HCT116 (cell line): ENCODE data around the gene CDH22. TPM values are rescaled to one million over a fixed set of nuclear protein-coding genes. Genes with fewer than 3 reads are reported as not detected.

ENCODE experiments used
- ATAC-seq: fragments of 200-7000 bp; cut with Tn5 transposase; 2 replicates; pipeline ENCODE4 v1.9.1; 2020; ENCODE audit warnings: mild to moderate bottlenecking, moderate library complexity
- BruUV-seq: library from RNA; stranded (reverse); fragments of 400-500 nt; replicated peaks from 2 replicates; lab custom pipeline; 2021; lab: Mats Ljungman, UMichigan
- CTCF ChIA-PET: fragments of 300-600 bp; sonication (Branson Sonifier 250); formaldehyde crosslinking; loops from one replicate; lab custom pipeline; 2021; ENCODE audit warnings: antibody characterized with exemption; lab: Charles Lee
- POLR2A ChIA-PET: fragments of 300-600, 350-600 bp; sonication (Branson Sonifier 250); formaldehyde crosslinking; loops from one replicate; lab custom pipeline; 2021; ENCODE audit warnings: antibody characterized with exemption; lab: Charles Lee
- RAD21 ChIA-PET, 2 experiments: fragments of 300-600 bp; sonication (Branson Sonifier 250); formaldehyde crosslinking; loops; one replicate each; lab custom pipeline; 2023; ENCODE audit warnings: low total read pairs in 2 of 2; ENCODE audit not compliant: uncharacterized antibody in 2 of 2, unreplicated experiment in 2 of 2, low non-redundant PET in 1 of 2; lab: Charles Lee
- DNase-seq: peaks from one replicate; pipeline ENCODE4 v3.0.0-alpha.2; 2010; ENCODE audit warnings: low read depth, low spot score
- H2AFZ ChIP-seq: fragments of 200-600 bp; shearing (Covaris generic), sonication (generic); 2 replicates; pipeline ENCODE4 v1.6.1; 2017; ENCODE audit warnings: low read depth, mixed run types, mixed read lengths, antibody characterized with exemption, low read length; ENCODE audit not compliant: poor library complexity, severe bottlenecking
- H3K27ac ChIP-seq: 2 replicates; pipeline ENCODE4 v1.5.1; 2012; ENCODE audit warnings: low read depth, low read length
- H3K27me3 ChIP-seq: fragments of 200-600 bp; sonication (generic); 2 replicates; pipeline ENCODE4 v1.6.1; 2016; ENCODE audit warnings: mixed run types, low read length, mixed read lengths; ENCODE audit not compliant: insufficient read depth
- H3K36me3 ChIP-seq, 2 experiments: fragments of 200-500 bp in 1 of 2; fragments of 200-600 bp in 1 of 2; sonication (Bioruptor generic) in 1 of 2; sonication (generic) in 1 of 2; 2 replicates each; pipeline versions ENCODE4 v1.5.1 to v1.6.1; 2014 to 2016; ENCODE audit warnings: low read length in 2 of 2, inconsistent platforms in 1 of 2, mixed read lengths in 1 of 2, mixed run types in 1 of 2; ENCODE audit not compliant: insufficient read depth in 2 of 2, control insufficient read depth in 1 of 2
- H3K4me1 ChIP-seq, 2 experiments: fragments of 200-600 bp in 1 of 2; sonication (generic) in 1 of 2; 2 replicates each; pipeline versions ENCODE4 v1.5.1 to v1.6.1; 2012 to 2017; ENCODE audit warnings: low read length in 2 of 2, inconsistent platforms in 1 of 2, mild to moderate bottlenecking in 1 of 2, mixed read lengths in 1 of 2, mixed run types in 1 of 2, moderate library complexity in 1 of 2; ENCODE audit not compliant: insufficient read depth in 2 of 2, control insufficient read depth in 1 of 2
- H3K4me2 ChIP-seq: fragments of 200-600 bp; sonication (generic); 2 replicates; pipeline ENCODE4 v1.6.1; 2017; ENCODE audit warnings: mixed run types, low read length, mixed read lengths
- H3K4me3 ChIP-seq, 2 experiments: fragments of 200-600 bp in 1 of 2; sonication (generic) in 1 of 2; replicated peaks in 1 of 2; 2 replicates each; pipeline ENCODE4 v1.5.1; 2011 to 2016; ENCODE audit warnings: low read length in 2 of 2, control low read depth in 1 of 2, low read depth in 1 of 2, mild to moderate bottlenecking in 1 of 2, mixed read lengths in 1 of 2, mixed run types in 1 of 2
- H3K79me2 ChIP-seq: fragments of 200-600 bp; sonication (generic); 2 replicates; pipeline ENCODE4 v1.6.1; 2017; ENCODE audit warnings: mild to moderate bottlenecking, mixed run types, low read length, moderate library complexity, mixed read lengths; ENCODE audit not compliant: insufficient read depth
- H3K9ac ChIP-seq: fragments of 200-600 bp; sonication (generic); 2 replicates; pipeline ENCODE4 v1.6.1; 2016; ENCODE audit warnings: low read length, mixed read lengths
- H3K9me2 ChIP-seq: fragments of 200-600 bp; sonication (generic), shearing (Covaris generic); 2 replicates; pipeline ENCODE4 v1.6.1; 2017; ENCODE audit warnings: mixed run types, mild to moderate bottlenecking, moderate library complexity; ENCODE audit not compliant: insufficient read depth
- H3K9me3 ChIP-seq, 2 experiments: fragments of 200-500 bp in 1 of 2; fragments of 200-600 bp in 1 of 2; sonication (Bioruptor generic) in 1 of 2; sonication (generic) in 1 of 2; 2 replicates each; pipeline ENCODE4 v1.6.1; 2014 to 2017; ENCODE audit warnings: low read length in 2 of 2, mixed read lengths in 2 of 2, inconsistent platforms in 1 of 2, low read depth in 1 of 2, mild to moderate bottlenecking in 1 of 2, mixed run types in 1 of 2, moderate library complexity in 1 of 2; ENCODE audit not compliant: control insufficient read depth in 1 of 2, insufficient read depth in 1 of 2
- H4K20me1 ChIP-seq: fragments of 200-600 bp; sonication (generic), shearing (Covaris generic); 2 replicates; pipeline ENCODE4 v1.6.1; 2017; ENCODE audit warnings: mixed run types, mild to moderate bottlenecking, moderate library complexity; ENCODE audit not compliant: insufficient read depth
- CEBPB ChIP-seq: IDR thresholded peaks from 2 replicates; pipeline ENCODE4 v1.6.1; 2012; ENCODE audit warnings: low read depth
- EGR1 ChIP-seq: IDR thresholded peaks from 2 replicates; pipeline ENCODE4 v1.6.1; 2012; ENCODE audit warnings: low read depth
- EZH2 ChIP-seq: fragments of 200-600 bp; sonication (generic); IDR thresholded peaks from 2 replicates; pipeline ENCODE4 v1.6.1; 2017; ENCODE audit warnings: antibody characterized with exemption, mixed run types
- FOSL1 ChIP-seq: IDR thresholded peaks from 2 replicates; pipeline ENCODE4 v1.6.1; 2012; ENCODE audit warnings: low read depth
- JUND ChIP-seq: IDR thresholded peaks from 2 replicates; pipeline ENCODE4 v1.6.1; 2012
- POLR2A ChIP-seq: IDR thresholded peaks from 2 replicates; pipeline ENCODE4 v1.7.0; 2011; ENCODE audit warnings: borderline replicate concordance; ENCODE audit not compliant: insufficient read depth, insufficient read length; ENCODE audit errors: extremely low read depth
- RAD21 ChIP-seq: IDR thresholded peaks from 2 replicates; pipeline ENCODE4 v1.6.1; 2012; ENCODE audit warnings: low read depth, mild to moderate bottlenecking
- TCF7L2 ChIP-seq: IDR thresholded peaks from 2 replicates; pipeline ENCODE4 v1.7.0; 2011; ENCODE audit warnings: borderline replicate concordance, inconsistent platforms; ENCODE audit not compliant: insufficient read depth, insufficient read length; ENCODE audit errors: extremely low read depth
- YY1 ChIP-seq: IDR thresholded peaks from 2 replicates; pipeline ENCODE4 v1.6.1; 2011; ENCODE audit warnings: low read length, low read depth, moderate library complexity, mild to moderate bottlenecking; ENCODE audit not compliant: insufficient replicate concordance; ENCODE audit errors: extremely low read depth
- ZFX ChIP-seq: fragments of 450-650 bp; IDR thresholded peaks from 2 replicates; pipeline ENCODE4 v1.6.1; 2017
- intact Hi-C: fragments of 100-400 bp; cut with micrococcal nuclease; formaldehyde crosslinking; loops from 2 replicates; pipeline ENCODE4 v1.10.0; 2022
- total RNA-seq: library from RNA; stranded (reverse); gene quantifications from one replicate; pipeline ENCODE4 v1.2.1, GENCODE V29; 2021; ENCODE audit not compliant: unreplicated experiment
- TF ChIP-seq, protein P1 (sequence below), 3 experiments: fragments of 200-600 bp in 1 of 3; sonication (generic) in 1 of 3; IDR thresholded peaks in 2 of 3; conservative IDR thresholded peaks in 1 of 3; 2 replicates each; pipeline ENCODE4 v1.5.1; 2012 to 2017; ENCODE audit warnings: low read depth in 2 of 3, low read length in 2 of 3, antibody characterized with exemption in 1 of 3, borderline replicate concordance in 1 of 3, control low read depth in 1 of 3, mild to moderate bottlenecking in 1 of 3, mixed read lengths in 1 of 3, mixed run types in 1 of 3, moderate library complexity in 1 of 3; ENCODE audit not compliant: insufficient read depth in 1 of 3
- TF ChIP-seq, protein P2 (sequence below): IDR thresholded peaks from 2 replicates; pipeline ENCODE4 v1.6.1; 2011; ENCODE audit warnings: mild to moderate bottlenecking, low read length, moderate library complexity; ENCODE audit not compliant: insufficient replicate concordance; ENCODE audit errors: extremely low read depth
- TF ChIP-seq, protein P3 (sequence below): IDR thresholded peaks from 2 replicates; pipeline ENCODE4 v1.6.1; 2012
- TF ChIP-seq, protein P4 (sequence below): IDR thresholded peaks from 2 replicates; pipeline ENCODE4 v1.6.1; 2012; ENCODE audit warnings: low read depth
- TF ChIP-seq, protein P5 (sequence below): IDR thresholded peaks from 2 replicates; pipeline ENCODE4 v1.6.1; 2012

Gene CDH22
- total RNA-seq, 1 experiment from 2014 or later = 1.8 TPM

DNA sequence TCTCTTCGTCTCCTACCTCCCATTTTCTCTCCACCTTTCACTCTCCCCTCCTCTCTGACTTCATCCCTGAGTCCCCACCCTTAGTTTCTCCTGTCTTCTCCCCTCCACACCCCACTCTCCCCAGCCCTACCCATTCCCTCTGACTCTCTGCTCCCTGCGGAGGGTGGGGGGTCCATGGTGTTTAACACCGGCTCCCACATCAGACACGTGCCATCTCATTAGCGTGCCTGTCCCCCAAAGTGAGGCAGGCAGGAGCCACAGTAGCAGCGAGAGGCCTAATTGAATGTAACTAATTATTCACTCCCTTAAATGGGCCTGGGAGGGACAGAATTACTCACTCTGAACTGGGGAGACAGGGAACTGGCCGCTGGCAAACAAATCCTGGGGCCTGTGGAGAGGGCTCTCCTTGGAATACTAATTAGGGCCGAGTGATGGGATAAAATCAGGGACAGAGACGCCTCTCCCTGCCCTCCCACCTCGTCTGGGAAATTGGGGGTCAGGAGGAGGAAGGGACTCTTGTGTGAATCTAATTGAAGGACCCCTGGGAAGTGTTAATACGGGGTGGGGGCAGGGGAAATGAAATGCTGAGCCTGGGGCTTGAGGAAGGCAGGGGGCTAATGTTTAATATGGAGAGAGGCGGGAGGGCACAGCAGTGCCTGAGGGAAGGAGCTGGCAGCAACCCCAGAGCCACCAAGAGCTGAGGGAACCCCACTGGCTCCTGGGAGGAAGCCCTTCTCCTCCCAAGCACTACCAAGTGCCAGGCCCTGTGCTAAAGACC is 172.3 kb downstream of the CDH22 start:
- TF ChIP-seq YY1 = no peak
- TF ChIP-seq CEBPB = no peak
- TF ChIP-seq FOSL1 = no peak
- no peak for TF ChIP-seq TCF7L2
- TF ChIP-seq, protein P1, sequence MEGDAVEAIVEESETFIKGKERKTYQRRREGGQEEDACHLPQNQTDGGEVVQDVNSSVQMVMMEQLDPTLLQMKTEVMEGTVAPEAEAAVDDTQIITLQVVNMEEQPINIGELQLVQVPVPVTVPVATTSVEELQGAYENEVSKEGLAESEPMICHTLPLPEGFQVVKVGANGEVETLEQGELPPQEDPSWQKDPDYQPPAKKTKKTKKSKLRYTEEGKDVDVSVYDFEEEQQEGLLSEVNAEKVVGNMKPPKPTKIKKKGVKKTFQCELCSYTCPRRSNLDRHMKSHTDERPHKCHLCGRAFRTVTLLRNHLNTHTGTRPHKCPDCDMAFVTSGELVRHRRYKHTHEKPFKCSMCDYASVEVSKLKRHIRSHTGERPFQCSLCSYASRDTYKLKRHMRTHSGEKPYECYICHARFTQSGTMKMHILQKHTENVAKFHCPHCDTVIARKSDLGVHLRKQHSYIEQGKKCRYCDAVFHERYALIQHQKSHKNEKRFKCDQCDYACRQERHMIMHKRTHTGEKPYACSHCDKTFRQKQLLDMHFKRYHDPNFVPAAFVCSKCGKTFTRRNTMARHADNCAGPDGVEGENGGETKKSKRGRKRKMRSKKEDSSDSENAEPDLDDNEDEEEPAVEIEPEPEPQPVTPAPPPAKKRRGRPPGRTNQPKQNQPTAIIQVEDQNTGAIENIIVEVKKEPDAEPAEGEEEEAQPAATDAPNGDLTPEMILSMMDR (IDR thresholded peaks at IDR 0.05 in 2 of 3, conservative IDR thresholded peaks at IDR 0.05 in 1 of 3; ENCODE audit: borderline replicate concordance in 1 of 3, insufficient read depth in 1 of 3, low read depth in 2 of 3, low read length in 2 of 3) = no peak
- no peak for TF ChIP-seq EZH2
- TF ChIP-seq, protein P2, sequence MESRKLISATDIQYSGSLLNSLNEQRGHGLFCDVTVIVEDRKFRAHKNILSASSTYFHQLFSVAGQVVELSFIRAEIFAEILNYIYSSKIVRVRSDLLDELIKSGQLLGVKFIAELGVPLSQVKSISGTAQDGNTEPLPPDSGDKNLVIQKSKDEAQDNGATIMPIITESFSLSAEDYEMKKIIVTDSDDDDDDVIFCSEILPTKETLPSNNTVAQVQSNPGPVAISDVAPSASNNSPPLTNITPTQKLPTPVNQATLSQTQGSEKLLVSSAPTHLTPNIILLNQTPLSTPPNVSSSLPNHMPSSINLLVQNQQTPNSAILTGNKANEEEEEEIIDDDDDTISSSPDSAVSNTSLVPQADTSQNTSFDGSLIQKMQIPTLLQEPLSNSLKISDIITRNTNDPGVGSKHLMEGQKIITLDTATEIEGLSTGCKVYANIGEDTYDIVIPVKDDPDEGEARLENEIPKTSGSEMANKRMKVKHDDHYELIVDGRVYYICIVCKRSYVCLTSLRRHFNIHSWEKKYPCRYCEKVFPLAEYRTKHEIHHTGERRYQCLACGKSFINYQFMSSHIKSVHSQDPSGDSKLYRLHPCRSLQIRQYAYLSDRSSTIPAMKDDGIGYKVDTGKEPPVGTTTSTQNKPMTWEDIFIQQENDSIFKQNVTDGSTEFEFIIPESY = no peak
- no peak for TF ChIP-seq ZFX
- TF ChIP-seq, protein P3, sequence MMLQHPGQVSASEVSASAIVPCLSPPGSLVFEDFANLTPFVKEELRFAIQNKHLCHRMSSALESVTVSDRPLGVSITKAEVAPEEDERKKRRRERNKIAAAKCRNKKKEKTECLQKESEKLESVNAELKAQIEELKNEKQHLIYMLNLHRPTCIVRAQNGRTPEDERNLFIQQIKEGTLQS = no peak
- TF ChIP-seq, protein P4, sequence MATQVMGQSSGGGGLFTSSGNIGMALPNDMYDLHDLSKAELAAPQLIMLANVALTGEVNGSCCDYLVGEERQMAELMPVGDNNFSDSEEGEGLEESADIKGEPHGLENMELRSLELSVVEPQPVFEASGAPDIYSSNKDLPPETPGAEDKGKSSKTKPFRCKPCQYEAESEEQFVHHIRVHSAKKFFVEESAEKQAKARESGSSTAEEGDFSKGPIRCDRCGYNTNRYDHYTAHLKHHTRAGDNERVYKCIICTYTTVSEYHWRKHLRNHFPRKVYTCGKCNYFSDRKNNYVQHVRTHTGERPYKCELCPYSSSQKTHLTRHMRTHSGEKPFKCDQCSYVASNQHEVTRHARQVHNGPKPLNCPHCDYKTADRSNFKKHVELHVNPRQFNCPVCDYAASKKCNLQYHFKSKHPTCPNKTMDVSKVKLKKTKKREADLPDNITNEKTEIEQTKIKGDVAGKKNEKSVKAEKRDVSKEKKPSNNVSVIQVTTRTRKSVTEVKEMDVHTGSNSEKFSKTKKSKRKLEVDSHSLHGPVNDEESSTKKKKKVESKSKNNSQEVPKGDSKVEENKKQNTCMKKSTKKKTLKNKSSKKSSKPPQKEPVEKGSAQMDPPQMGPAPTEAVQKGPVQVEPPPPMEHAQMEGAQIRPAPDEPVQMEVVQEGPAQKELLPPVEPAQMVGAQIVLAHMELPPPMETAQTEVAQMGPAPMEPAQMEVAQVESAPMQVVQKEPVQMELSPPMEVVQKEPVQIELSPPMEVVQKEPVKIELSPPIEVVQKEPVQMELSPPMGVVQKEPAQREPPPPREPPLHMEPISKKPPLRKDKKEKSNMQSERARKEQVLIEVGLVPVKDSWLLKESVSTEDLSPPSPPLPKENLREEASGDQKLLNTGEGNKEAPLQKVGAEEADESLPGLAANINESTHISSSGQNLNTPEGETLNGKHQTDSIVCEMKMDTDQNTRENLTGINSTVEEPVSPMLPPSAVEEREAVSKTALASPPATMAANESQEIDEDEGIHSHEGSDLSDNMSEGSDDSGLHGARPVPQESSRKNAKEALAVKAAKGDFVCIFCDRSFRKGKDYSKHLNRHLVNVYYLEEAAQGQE = no peak
- TF ChIP-seq, protein P5, sequence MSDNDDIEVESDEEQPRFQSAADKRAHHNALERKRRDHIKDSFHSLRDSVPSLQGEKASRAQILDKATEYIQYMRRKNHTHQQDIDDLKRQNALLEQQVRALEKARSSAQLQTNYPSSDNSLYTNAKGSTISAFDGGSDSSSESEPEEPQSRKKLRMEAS = no peak
- no peak for TF ChIP-seq EGR1
- TF ChIP-seq RAD21 = no peak
- no peak for TF ChIP-seq JUND
- no peak for TF ChIP-seq POLR2A
- Histone ChIP-seq H3K4me1 (no peaks in the 10 kb centered on the region), H3K27ac (no peak overlapping the region), H3K27me3 (peaks cover 20% of the 10 kb centered on the region; the same call in 1 of the 2 replicates), H3K9me2 (no peaks in the 10 kb centered on the region), H2AFZ (no peak overlapping the region), H3K4me2 (no peak overlapping the region), H3K9ac (no peak overlapping the region), H3K79me2 (no peaks in the 10 kb centered on the region), H3K36me3 (no peaks in the 10 kb centered on the region), H3K9me3 (no peaks in the 10 kb centered on the region), H3K4me3 (no peak overlapping the region), H4K20me1 (no peaks in the 10 kb centered on the region)
- ATAC-seq (no peak), DNase-seq (no peak)
- intact Hi-C loops = no loop called here
- ChIA-PET RAD21 (no interaction called here), POLR2A (no interaction called here), CTCF (no interaction called here)
- no TSS peak for BruUV-seq
